Stimulated activated CD4-positive, alpha-beta T cell treated with anti-CD3 and anti-CD28 coated beads, Interleukin-4, amount 100 ng/mL, for 4 hours (primary cell): ENCODE data around the gene ABCC8.

Source experiments
- DNase-seq, 2 experiments: peaks; one replicate each; pipeline ENCODE4 v3.0.0-alpha.2; 2020

Gene ABCC8

DNA sequence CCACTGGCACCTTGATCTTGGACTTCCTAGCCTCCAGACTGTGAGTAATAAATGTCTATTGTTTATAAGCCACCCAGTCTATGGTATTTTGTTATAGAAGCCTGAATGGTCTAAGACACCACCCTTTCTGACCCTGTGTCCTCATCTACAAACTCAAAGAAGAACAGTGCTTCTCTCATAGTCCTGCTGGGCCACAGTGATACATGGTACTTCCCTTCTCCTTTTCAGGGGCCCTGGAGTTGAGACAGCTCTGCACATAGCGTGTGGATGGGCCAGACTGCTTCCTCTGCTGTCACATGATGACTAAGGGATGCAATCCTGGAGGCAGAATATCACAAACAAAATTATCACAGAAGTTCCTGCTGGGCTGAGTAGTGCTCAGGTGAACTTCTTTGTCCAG lies 93.2 kb downstream of the ABCC8 start:
- DNase-seq = no peak

DNA sequence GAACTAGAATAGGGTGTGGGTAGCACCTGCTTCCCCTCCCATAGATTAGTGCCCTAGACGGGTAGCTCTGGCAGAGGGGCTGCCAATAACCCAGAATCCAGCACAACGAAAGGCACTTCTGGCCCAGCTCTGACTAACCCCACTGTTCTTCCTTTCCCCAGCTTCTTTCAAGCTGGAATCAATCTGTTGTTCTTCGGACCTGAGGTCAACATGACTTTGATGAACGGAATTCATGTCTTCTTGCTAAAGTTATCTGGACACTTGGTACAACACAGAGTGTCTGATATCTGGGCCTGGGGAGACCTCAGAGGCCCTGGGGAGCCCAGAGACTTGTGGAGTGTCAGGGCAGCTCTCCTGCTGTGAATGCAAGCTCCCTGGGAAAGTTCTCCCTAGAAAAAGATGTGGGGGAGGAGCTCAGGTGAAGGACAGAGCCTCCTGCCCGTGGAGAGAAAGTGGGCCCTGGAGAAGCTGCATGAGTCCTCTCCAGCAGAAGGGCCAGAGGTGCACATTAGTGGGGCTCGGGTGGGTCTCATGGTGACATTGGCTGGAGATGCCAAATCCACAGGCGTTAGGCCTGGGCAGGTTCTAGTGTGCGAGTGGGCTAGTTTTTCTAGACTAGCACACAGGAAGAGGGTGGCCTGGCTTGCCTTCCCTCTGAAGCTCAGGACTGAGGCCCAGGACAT lies 94.5 kb downstream of the ABCC8 start:
- DNase-seq = no peak

DNA sequence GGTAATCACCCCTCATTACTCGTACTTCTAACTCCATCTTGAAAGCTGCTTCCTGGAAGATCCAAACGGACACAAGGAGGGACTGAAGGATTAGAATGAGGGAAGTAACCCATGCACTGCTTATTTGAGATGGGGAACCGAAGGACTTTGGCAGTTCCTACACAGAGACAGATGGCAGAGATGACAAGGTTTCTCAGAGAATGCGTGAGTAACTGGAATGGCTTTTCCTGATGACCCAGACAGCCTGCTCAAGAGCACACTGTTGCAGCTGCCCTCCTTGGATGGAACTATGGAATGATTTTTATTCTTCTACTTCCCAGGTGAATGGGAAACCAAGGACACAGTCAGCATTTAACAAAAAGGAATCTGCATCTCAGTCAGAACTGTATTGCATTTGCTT lies 95.5 kb downstream of the ABCC8 start:
- DNase-seq = no peak

DNA sequence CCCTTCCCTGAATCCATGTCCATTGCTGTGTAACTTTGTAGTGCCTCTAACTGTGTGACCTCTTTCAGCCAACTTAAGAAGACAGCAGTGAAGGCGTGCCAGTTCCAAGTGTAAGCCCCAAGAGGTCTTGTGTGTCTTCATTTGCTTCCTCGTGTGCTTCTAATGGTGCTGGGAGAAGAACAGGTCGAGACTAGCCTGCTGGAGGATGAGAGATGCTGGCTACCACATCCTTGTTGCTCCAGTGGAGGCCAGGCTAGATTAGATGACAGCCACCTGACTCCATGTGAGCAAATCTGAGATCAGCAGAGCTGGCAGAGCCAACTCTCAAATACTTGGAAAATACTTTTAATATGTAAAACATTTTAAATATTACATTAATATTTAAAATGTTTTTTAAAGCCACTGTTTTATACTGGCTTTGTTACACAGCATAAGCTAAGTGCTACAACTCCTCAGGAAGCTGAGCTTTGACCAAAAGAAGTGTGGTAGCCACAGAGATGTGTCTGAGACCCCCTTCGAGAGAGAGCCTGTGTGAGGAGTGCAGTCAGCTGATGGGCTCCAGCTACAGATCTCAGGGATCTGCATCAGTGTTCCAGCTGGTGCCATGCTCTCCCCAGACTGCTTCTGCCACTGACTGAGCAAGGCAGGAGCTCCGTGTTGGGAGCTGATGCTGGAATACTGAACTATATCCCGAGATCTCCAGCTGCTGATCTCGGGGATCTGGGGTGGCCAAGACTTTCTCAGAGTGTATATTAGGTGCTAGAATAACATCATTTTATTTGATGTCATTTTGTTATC lies 97.1 kb downstream of the ABCC8 start:
- DNase-seq = no peak

DNA sequence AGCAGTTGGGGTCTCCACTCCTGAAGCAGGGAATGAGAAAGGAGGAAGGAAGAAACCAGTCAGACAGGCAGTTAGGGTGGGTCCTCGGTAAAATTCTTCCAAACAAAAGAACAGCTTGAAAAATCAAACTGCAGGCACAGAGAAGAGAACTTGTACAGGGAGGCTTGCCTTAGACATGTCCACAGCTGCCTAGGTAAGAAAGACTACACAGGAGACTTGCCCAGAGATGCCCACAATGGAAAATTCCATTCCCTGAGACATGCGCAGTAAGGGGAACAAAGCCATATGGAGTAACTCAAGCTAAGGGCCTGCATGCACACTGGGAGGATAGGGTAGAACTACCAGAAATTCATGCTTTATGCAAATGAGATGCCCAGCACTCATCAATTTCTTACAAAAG lies 98.0 kb downstream of the ABCC8 start:
- DNase-seq = no peak

DNA sequence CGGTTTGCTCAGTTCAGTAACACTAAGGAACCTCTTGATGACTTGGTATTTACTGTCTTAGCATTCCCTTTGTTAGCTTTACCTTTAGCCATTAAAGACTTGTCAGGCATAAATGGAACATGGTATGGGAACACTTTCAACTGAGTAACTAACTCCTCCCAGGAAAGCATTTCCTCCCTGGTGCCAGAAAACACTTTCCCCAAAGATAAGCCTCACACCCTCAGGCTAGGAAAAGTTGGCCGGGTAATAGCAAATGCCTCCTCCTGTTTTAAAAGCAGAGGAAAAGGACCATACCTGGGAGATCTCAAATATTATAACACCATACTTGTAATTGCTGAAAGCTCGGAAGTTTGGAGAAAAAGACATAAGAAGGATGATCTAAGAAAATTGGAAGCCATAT lies 100.2 kb downstream of the ABCC8 start:
- no peak for DNase-seq

DNA sequence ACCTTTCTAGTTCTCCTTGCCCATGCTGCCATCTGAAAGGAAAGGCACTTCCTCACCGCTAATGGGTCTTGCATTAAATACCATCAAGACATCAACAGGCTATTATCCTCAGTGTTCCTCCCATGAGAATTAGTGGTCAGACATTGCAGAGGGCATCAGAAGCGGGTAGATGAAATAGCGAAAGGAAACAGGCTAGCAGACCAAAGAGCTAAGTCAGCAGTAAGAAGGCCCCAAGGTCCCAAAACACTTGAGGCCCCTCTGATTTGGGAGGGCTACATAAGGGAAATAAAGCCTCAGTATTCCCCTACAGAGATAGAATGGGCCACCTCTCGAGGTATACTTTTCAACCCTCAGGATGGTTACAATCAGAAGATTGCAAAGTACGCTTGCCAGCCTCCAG lies 101.1 kb downstream of the ABCC8 start:
- DNase-seq = no peak

- no peak for DNase-seq
Measured at GRCh38 chr11:17371614-17372013, 105.0 kb downstream of the ABCC8 start.

- DNase-seq = no peak
Measured at GRCh38 chr11:17369684-17370243, 106.9 kb downstream of the ABCC8 start.

- no peak for DNase-seq
Measured at GRCh38 chr11:17369094-17369493, 107.6 kb downstream of the ABCC8 start.

DNA sequence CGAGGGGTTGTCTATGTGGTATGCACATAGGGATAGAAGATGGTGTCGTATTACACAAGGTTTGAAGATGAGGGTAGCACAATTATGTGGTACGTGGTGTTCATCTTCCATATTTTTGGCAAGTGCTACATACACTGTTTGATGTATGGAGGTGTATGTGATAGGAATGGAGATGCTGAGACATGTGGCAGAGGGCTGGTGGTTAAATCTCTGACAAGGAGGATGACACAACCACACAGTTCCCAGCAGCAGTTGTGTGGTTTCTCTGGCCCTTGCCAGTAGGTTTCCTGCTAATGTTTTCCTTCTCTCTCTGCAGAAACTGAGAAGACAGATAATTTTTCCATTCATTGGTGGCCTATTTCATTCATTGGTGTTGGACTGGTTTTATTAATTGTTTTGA lies 108.1 kb downstream of the ABCC8 start:
- DNase-seq = no peak

DNA sequence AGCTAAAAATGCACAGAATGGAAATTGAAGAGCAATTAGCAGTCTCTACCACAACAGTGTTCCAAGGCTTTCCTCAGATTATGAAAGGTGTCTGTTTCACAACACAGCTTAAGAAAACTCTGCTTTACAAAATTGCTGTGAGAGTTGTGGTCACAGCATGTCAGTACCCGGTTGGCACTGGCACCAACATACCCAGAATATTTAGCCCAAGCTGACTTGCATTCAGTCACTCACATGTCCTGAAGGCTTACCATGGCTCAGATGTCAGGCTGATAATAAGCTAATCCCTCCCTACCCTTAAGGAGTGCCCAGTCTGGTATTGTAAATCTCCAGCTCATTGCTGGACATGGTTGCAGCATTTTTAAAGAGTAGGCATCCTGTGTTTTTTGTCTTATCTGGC lies 110.2 kb downstream of the ABCC8 start:
- no peak for DNase-seq

GRCh38 chr11:17354601-17354991 lies 122.0 kb downstream of the ABCC8 start:
- peak; percentile 33 to 51 for DNase-seq

- no peak for DNase-seq
Measured at GRCh38 chr11:17353821-17354600, 122.6 kb downstream of the ABCC8 start.

DNA sequence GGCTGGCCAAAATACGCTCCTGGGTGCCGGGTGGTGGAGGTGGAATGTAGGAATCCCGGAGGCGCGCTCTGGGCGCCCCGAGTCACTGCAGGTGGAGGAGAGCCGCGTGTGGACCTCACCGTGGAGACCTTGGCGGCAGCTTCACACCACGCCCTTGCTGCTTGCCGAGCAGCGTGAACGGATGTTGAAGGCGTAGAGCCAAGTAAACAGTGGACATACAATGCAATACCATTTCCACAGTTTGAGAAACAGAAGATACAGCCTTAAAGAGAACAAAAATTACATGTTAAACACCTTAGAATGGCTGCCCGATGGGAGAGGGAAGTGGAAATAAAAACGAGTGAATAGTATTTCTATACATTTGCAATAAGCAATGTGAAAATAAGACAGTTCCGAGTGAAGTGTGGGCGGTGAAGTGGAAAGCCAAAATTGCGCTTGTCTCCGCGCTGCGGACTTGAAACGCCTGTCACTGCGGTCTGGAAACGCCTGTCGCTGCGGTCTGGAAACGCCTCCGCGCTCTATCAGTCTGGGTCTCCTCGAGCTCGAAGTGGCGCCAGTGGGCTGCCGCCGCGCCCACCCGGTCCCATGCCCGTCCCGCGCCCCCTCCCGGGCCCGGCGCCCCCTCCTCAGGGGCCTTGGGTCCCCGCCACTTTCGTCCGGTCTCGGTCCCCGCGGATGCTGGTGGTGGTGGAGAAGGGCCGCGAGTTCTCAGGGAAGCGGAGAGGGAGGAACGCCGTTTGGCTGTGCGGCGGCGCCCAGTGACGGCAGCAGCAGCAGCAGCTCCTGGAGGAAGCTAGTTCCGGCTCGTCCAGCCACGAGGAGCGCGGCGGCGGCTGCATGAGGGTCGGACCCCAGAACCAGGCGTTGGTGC lies 123.5 kb downstream of the ABCC8 start:
- peak; percentile 48 to 75 for DNase-seq

- DNase-seq = peak; percentile 55 to 72
Measured at GRCh38 chr11:17351510-17352176, 125.0 kb downstream of the ABCC8 start, which contains the start of gene NCR3LG1. NCR3LG1 (plus strand) TSS chr11:17351800; CDS start chr11:17351970, 170 bp downstream.

DNA sequence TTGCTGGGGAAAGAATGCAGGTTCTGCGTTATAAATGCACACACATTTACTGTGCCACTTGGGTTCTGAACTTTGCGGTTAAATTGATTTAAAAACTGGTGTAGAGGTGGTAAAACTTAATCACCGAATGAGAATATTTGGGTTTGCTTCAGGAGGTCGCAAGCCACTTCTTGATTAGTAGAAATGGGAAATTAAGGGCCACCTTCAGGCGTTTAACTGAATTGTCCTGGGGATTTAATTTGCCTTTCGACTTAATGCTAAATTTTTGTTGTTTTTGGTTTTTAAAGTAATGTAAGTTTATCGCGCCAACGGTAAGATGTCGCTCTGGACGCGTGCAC lies 125.5 kb downstream of the ABCC8 start:
- no peak for DNase-seq

GRCh38 chr11:17350455-17351171 lies 126.0 kb downstream of the ABCC8 start:
- DNase-seq = no peak

DNA sequence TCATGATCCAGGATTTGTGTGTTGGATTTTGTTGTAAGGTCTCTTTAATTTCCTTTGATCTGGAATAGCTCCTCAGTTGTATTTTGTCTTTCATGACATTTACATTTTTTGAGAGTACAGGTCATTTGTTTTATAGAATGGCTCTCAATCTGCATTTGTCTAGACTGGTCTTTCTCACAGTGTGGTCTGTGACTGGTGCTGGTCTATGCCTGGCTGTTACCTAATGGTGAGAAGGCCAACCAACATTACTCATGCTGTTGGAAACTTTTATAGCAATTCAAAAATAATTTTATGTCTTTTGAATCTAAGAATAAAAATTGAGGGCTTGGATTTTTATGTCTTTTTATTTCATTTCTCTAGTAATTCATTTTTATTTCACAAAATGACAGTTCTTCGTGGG lies 129.0 kb downstream of the ABCC8 start:
- DNase-seq = no peak

DNA sequence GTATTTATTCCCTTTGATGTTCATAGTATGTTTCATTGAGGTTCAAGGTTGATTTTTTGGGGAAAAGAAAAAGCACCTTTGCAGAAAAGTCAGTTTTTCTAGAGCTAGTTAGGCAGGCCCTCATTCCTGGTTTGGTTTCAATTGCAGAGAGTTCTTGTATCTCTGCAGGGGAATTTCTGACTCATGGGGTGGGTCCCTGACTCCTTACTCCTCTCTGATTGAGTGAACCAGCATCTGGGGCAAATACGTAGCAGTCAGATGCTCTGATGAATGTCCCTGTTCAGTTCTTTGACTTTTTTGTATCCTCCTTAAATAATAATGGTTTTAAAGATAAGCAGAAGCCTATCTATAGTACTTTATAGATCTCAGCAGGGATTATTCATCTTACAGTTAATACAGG lies 132.7 kb downstream of the ABCC8 start:
- DNase-seq = peak in 1 of 2 experiments; percentile 36

- DNase-seq = no peak
Measured at GRCh38 chr11:17343257-17343656, 133.4 kb downstream of the ABCC8 start.
